ENCODE data around the gene POLA2. TPM values are rescaled to one million over a fixed set of nuclear protein-coding genes. Genes with fewer than 3 reads are reported as not detected.
"Not testable (repeated sequence)": the region's sequence is repeated elsewhere in the genome, so short reads cannot be mapped to it uniquely, and the experiment has no call there.

Gene POLA2
- total and polyA plus RNA-seq, 3 donors from 2014 or later, result 21.9 to 27.6 (median 24.2) TPM

DNA sequence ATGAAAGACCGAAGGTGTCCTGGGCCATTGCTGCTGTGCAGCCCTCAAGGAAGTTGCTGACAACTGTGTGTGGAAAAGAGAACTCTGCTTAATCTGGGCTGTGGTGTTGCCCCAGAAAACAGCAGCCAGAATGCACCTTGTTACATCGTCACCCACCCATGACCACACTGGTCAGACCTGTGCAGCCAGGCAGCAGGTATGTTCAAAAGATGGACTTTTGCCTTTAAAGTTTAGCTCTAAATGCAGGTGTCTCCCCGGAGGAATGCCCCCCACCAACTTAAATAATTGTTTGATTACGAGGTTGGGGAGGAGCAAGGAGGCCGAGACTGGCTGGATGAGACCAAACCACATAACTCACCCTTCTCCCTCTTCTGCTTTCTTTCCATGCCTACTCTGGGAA is 15.3 kb upstream of the POLA2 start:
- Histone ChIP-seq H3K36me3 (ENCODE audit: low read depth, missing control alignments) (no peaks in the 10 kb centered on the region), H3K4me3 (no peak overlapping the region), H3K27me3 (no peaks in the 10 kb centered on the region), H3K27ac (no peak overlapping the region), H3K9me3 (no peaks in the 10 kb centered on the region), H3K4me1 (no peaks in the 10 kb centered on the region)
- 86 to 92% methylated on average over 4 to 5 of the region's 5 CpGs for WGBS, 2 donors
- no peak for DNase-seq
- TF ChIP-seq, protein P1, sequence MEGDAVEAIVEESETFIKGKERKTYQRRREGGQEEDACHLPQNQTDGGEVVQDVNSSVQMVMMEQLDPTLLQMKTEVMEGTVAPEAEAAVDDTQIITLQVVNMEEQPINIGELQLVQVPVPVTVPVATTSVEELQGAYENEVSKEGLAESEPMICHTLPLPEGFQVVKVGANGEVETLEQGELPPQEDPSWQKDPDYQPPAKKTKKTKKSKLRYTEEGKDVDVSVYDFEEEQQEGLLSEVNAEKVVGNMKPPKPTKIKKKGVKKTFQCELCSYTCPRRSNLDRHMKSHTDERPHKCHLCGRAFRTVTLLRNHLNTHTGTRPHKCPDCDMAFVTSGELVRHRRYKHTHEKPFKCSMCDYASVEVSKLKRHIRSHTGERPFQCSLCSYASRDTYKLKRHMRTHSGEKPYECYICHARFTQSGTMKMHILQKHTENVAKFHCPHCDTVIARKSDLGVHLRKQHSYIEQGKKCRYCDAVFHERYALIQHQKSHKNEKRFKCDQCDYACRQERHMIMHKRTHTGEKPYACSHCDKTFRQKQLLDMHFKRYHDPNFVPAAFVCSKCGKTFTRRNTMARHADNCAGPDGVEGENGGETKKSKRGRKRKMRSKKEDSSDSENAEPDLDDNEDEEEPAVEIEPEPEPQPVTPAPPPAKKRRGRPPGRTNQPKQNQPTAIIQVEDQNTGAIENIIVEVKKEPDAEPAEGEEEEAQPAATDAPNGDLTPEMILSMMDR (IDR thresholded peaks at IDR 0.05), result no peak
- TF ChIP-seq POLR2A (IDR thresholded peaks at IDR 0.05), result no peak
- intact Hi-C loops (cut with DNase I; ENCODE audit: low total_unique reads), result no loop called here

GRCh38 chr11:65248184-65248710 is 13.5 kb upstream of the POLA2 start:
- H3K4me1 ChIP-seq; H3K36me3 ChIP-seq (ENCODE audit: low read depth, missing control alignments); H3K27me3 ChIP-seq; H3K9me3 ChIP-seq; DNase-seq; H3K27ac ChIP-seq; intact Hi-C loops (cut with DNase I; ENCODE audit: low total_unique reads); H3K4me3 ChIP-seq: not testable (repeated sequence)
- 58 to 65% methylated on average over 9 of the region's 9 CpGs for WGBS, 2 donors

DNA sequence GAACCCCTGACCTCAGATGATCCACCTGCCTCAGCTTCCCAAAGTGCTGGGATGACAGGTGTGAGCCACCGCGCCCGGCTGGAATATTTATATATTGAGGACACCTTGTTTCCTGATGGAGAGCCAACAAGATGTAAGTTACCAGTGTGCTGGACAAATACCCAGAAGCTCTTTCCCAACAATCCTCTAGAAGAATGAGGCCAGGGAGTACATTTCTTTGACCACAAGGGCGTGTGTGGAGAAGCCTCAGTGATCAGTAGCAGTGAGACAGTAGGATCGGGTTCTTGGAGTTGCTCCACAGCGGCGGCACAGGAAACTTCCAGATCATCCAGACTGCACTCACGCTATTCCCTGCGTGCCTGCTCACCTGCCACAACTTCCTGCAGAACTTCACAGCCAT is 10.3 kb upstream of the POLA2 start:
- H3K9me3 ChIP-seq, result no peaks in the 10 kb centered on the region
- TF ChIP-seq, protein P1 (IDR thresholded peaks at IDR 0.05), result no peak
- TF ChIP-seq POLR2A (IDR thresholded peaks at IDR 0.05), result no peak
- no peak overlapping the region for H3K4me3 ChIP-seq
- H3K4me1 ChIP-seq, result no peaks in the 10 kb centered on the region
- intact Hi-C loops (cut with DNase I; ENCODE audit: low total_unique reads), result no loop called here
- H3K36me3 ChIP-seq (ENCODE audit: low read depth, missing control alignments), result no peaks in the 10 kb centered on the region
- WGBS, 2 donors, result 86 to 90% methylated on average over 9 of the region's 9 CpGs
- no peaks in the 10 kb centered on the region for H3K27me3 ChIP-seq
- no peak for DNase-seq
- H3K27ac ChIP-seq, result no peak overlapping the region

GRCh38 chr11:65254724-65255123 is 7.0 kb upstream of the POLA2 start:
- no peaks in the 10 kb centered on the region for H3K36me3 ChIP-seq (ENCODE audit: low read depth, missing control alignments)
- no peaks in the 10 kb centered on the region for H3K9me3 ChIP-seq
- DNase-seq, result no peak
- H3K27me3 ChIP-seq, result no peaks in the 10 kb centered on the region
- H3K4me1 ChIP-seq, result no peaks in the 10 kb centered on the region
- no peak overlapping the region for H3K27ac ChIP-seq
- intact Hi-C loops (cut with DNase I; ENCODE audit: low total_unique reads), result no loop called here
- H3K4me3 ChIP-seq, result no peak overlapping the region
- TF ChIP-seq, protein P1 (IDR thresholded peaks at IDR 0.05), result no peak
- TF ChIP-seq POLR2A (IDR thresholded peaks at IDR 0.05), result no peak
- WGBS, 2 donors, result 81% methylated on average over 6 of the region's 6 CpGs

DNA sequence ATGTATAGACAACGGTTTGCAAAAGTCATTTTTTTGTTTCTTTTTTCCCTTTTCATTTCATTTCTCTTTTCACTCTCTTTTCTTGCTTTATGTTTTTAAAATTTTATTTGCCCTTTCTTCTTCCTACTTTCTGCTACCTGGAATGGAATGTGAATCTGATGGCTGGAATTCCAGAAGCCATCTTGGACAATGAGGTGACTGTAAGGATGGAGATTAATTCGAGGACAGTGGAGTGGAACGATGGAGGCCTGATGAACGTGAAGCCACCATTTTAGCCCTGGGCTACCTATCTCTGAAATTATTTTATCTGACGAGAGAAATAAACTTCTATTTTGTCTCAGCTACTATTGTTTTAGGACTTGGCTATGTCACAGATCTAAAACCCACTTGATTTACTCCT is 2.8 kb upstream of the POLA2 start:
- Histone ChIP-seq H3K27ac (no peak overlapping the region), H3K4me3 (no peak overlapping the region), H3K36me3 (ENCODE audit: low read depth, missing control alignments) (no peaks in the 10 kb centered on the region), H3K27me3 (no peaks in the 10 kb centered on the region), H3K9me3 (no peaks in the 10 kb centered on the region), H3K4me1 (peaks cover 11% of the 10 kb centered on the region)
- intact Hi-C loops (cut with DNase I; ENCODE audit: low total_unique reads), result no loop called here
- DNase-seq, result no peak
- WGBS, 2 donors, result 78 to 82% methylated on average over 5 of the region's 5 CpGs
- TF ChIP-seq, protein P1 (IDR thresholded peaks at IDR 0.05), result no peak
- no peak for TF ChIP-seq POLR2A (IDR thresholded peaks at IDR 0.05)

Measured in testis (tissue), 3 donors.